Measurements from ENCODE around the gene GNG11.
"Not testable (repeated sequence)": the region's sequence is repeated elsewhere in the genome, so short reads cannot be mapped to it uniquely, and the experiment has no call there.

The GNG11 gene

GRCh38 chr7:93890464-93891068 lies 31.0 kb upstream of the GNG11 start, which contains the start of gene TFPI2:
Gene TFPI2 (minus strand): TSS chr7:93890753. CDS start chr7:93890678, 75 bp downstream.
- Histone ChIP-seq H3K9me3 (ENCODE audit: control insufficient read depth in 1 of 2, low read length in 2 of 2) (no peaks in the 10 kb centered on the region), H3K27me3 (ENCODE audit: low read depth, low read length) (peaks cover 7% of the 10 kb centered on the region), H3K4me3 (ENCODE audit: low read depth in 1 of 2, low read length in 2 of 2) (peak within 1 kb of the TSS; percentile 71 to 81), H3K27ac (ENCODE audit: low read length) (no peak within 1 kb of the TSS), H3K36me3 (ENCODE audit: control insufficient read depth in 1 of 2, insufficient read depth in 2 of 2, low read length in 2 of 2) (no peaks in the 10 kb centered on the region), H3K4me1 (ENCODE audit: control insufficient read depth in 1 of 2, insufficient read depth in 2 of 2, low read length in 2 of 2) (peaks cover 0 to 15% of the 10 kb centered on the region in 2 donors)

GRCh38 chr7:93894426-93894825 lies 27.1 kb upstream of the GNG11 start:
- Histone ChIP-seq H3K9me3 (ENCODE audit: control insufficient read depth in 1 of 2, low read length in 2 of 2) (no peaks in the 10 kb centered on the region), H3K27ac (ENCODE audit: low read length) (no peak overlapping the region), H3K36me3 (ENCODE audit: control insufficient read depth in 1 of 2, insufficient read depth in 2 of 2, low read length in 2 of 2) (no peaks in the 10 kb centered on the region), H3K4me1 (ENCODE audit: control insufficient read depth in 1 of 2, insufficient read depth in 2 of 2, low read length in 2 of 2) (peaks cover 0 to 15% of the 10 kb centered on the region in 2 donors), H3K27me3 (ENCODE audit: low read depth, low read length) (peaks cover 7% of the 10 kb centered on the region), H3K4me3 (ENCODE audit: low read depth in 1 of 2, low read length in 2 of 2) (no peak overlapping the region)

- Histone ChIP-seq H3K4me1 (ENCODE audit: control insufficient read depth in 1 of 2, insufficient read depth in 2 of 2, low read length in 2 of 2) (peaks cover 0 to 8% of the 10 kb centered on the region in 2 donors), H3K36me3 (ENCODE audit: control insufficient read depth in 1 of 2, insufficient read depth in 2 of 2, low read length in 2 of 2) (no peaks in the 10 kb centered on the region), H3K27me3 (ENCODE audit: low read depth, low read length) (peaks cover 3% of the 10 kb centered on the region), H3K27ac (ENCODE audit: low read length) (no peak overlapping the region), H3K4me3 (ENCODE audit: low read depth in 1 of 2, low read length in 2 of 2) (no peak overlapping the region), H3K9me3 (ENCODE audit: control insufficient read depth in 1 of 2, low read length in 2 of 2) (no peaks in the 10 kb centered on the region)
Measured at GRCh38 chr7:93894966-93895640, 26.4 kb upstream of the GNG11 start.

- Histone ChIP-seq H3K9me3 (ENCODE audit: control insufficient read depth in 1 of 2, low read length in 2 of 2) (no peaks in the 10 kb centered on the region), H3K27ac (ENCODE audit: low read length) (no peak overlapping the region), H3K36me3 (ENCODE audit: control insufficient read depth in 1 of 2, insufficient read depth in 2 of 2, low read length in 2 of 2) (no peaks in the 10 kb centered on the region), H3K27me3 (ENCODE audit: low read depth, low read length) (no peaks in the 10 kb centered on the region), H3K4me3 (ENCODE audit: low read depth in 1 of 2, low read length in 2 of 2) (no peak overlapping the region), H3K4me1 (ENCODE audit: control insufficient read depth in 1 of 2, insufficient read depth in 2 of 2, low read length in 2 of 2) (no peaks in the 10 kb centered on the region)
Measured at GRCh38 chr7:93895859-93896600, 25.5 kb upstream of the GNG11 start.

GRCh38 chr7:93897680-93898079 lies 23.9 kb upstream of the GNG11 start:
- Histone ChIP-seq H3K4me1 (ENCODE audit: control insufficient read depth in 1 of 2, insufficient read depth in 2 of 2, low read length in 2 of 2) (no peaks in the 10 kb centered on the region), H3K27me3 (ENCODE audit: low read depth, low read length) (no peaks in the 10 kb centered on the region), H3K9me3 (ENCODE audit: control insufficient read depth in 1 of 2, low read length in 2 of 2) (no peaks in the 10 kb centered on the region), H3K36me3 (ENCODE audit: control insufficient read depth in 1 of 2, insufficient read depth in 2 of 2, low read length in 2 of 2) (no peaks in the 10 kb centered on the region), H3K27ac (ENCODE audit: low read length) (no peak overlapping the region), H3K4me3 (ENCODE audit: low read depth in 1 of 2, low read length in 2 of 2) (no peak overlapping the region)

- Histone ChIP-seq H3K27me3 (ENCODE audit: low read depth, low read length) (no peaks in the 10 kb centered on the region), H3K4me1 (ENCODE audit: control insufficient read depth in 1 of 2, insufficient read depth in 2 of 2, low read length in 2 of 2) (no peaks in the 10 kb centered on the region), H3K36me3 (ENCODE audit: control insufficient read depth in 1 of 2, insufficient read depth in 2 of 2, low read length in 2 of 2) (no peaks in the 10 kb centered on the region), H3K27ac (ENCODE audit: low read length) (no peak overlapping the region), H3K9me3 (ENCODE audit: control insufficient read depth in 1 of 2, low read length in 2 of 2) (no peaks in the 10 kb centered on the region), H3K4me3 (ENCODE audit: low read depth in 1 of 2, low read length in 2 of 2) (no peak overlapping the region)
Measured at GRCh38 chr7:93902777-93903423, 18.6 kb upstream of the GNG11 start.

GRCh38 chr7:93906267-93906666 lies 15.3 kb upstream of the GNG11 start, which contains the start of gene GNGT1:
Gene GNGT1 (plus strand): TSS chr7:93906567. CDS start chr7:93906747, 180 bp downstream.
- Histone ChIP-seq H3K4me3 (ENCODE audit: low read depth in 1 of 2, low read length in 2 of 2) (no peak within 1 kb of the TSS), H3K27me3 (ENCODE audit: low read depth, low read length) (no peaks in the 10 kb centered on the region), H3K4me1 (ENCODE audit: control insufficient read depth in 1 of 2, insufficient read depth in 2 of 2, low read length in 2 of 2) (peaks cover 0 to 6% of the 10 kb centered on the region in 2 donors), H3K9me3 (ENCODE audit: control insufficient read depth in 1 of 2, low read length in 2 of 2) (no peaks in the 10 kb centered on the region), H3K36me3 (ENCODE audit: control insufficient read depth in 1 of 2, insufficient read depth in 2 of 2, low read length in 2 of 2) (no peaks in the 10 kb centered on the region), H3K27ac (ENCODE audit: low read length) (no peak within 1 kb of the TSS)

- no peak overlapping the region for H3K27ac ChIP-seq (ENCODE audit: low read length)
Measured at GRCh38 chr7:93910076-93910994, 11.2 kb upstream of the GNG11 start.

GRCh38 chr7:93911242-93911641 lies 10.3 kb upstream of the GNG11 start:
- not testable (repeated sequence) for H3K27ac ChIP-seq (ENCODE audit: low read length); H3K36me3 ChIP-seq (ENCODE audit: control insufficient read depth in 1 of 2, insufficient read depth in 2 of 2, low read length in 2 of 2)

More at GRCh38 chr7:93910076-93910994, 11.2 kb upstream of the GNG11 start:
- H3K36me3 ChIP-seq (ENCODE audit: control insufficient read depth in 1 of 2, insufficient read depth in 2 of 2, low read length in 2 of 2): no peaks in the 10 kb centered on the region
- H3K9me3 ChIP-seq (ENCODE audit: control insufficient read depth in 1 of 2, low read length in 2 of 2): no peaks in the 10 kb centered on the region
- no peaks in the 10 kb centered on the region for H3K27me3 ChIP-seq (ENCODE audit: low read depth, low read length)
- H3K4me1 ChIP-seq (ENCODE audit: control insufficient read depth in 1 of 2, insufficient read depth in 2 of 2, low read length in 2 of 2): peaks cover 0 to 6% of the 10 kb centered on the region in 2 donors
- no peak overlapping the region for H3K4me3 ChIP-seq (ENCODE audit: low read depth in 1 of 2, low read length in 2 of 2)

GRCh38 chr7:93911661-93912060 lies 9.9 kb upstream of the GNG11 start:
- not testable (repeated sequence) for H3K27ac ChIP-seq (ENCODE audit: low read length)

More at GRCh38 chr7:93911242-93911641, 10.3 kb upstream of the GNG11 start:
- not testable (repeated sequence) for H3K4me1 ChIP-seq (ENCODE audit: control insufficient read depth in 1 of 2, insufficient read depth in 2 of 2, low read length in 2 of 2); H3K9me3 ChIP-seq (ENCODE audit: control insufficient read depth in 1 of 2, low read length in 2 of 2); H3K4me3 ChIP-seq (ENCODE audit: low read depth in 1 of 2, low read length in 2 of 2); H3K27me3 ChIP-seq (ENCODE audit: low read depth, low read length)

More at GRCh38 chr7:93911661-93912060, 9.9 kb upstream of the GNG11 start:
- H3K36me3 ChIP-seq (ENCODE audit: control insufficient read depth in 1 of 2, insufficient read depth in 2 of 2, low read length in 2 of 2); H3K4me1 ChIP-seq (ENCODE audit: control insufficient read depth in 1 of 2, insufficient read depth in 2 of 2, low read length in 2 of 2); H3K27me3 ChIP-seq (ENCODE audit: low read depth, low read length); H3K4me3 ChIP-seq (ENCODE audit: low read depth in 1 of 2, low read length in 2 of 2); H3K9me3 ChIP-seq (ENCODE audit: control insufficient read depth in 1 of 2, low read length in 2 of 2): not testable (repeated sequence)
